Tibial nerve (tissue), 3 donors: ENCODE measurements around the gene MPI.

Experiments
- POLR2A ChIP-seq, 2 donors: fragments of 450-650 bp; IDR thresholded peaks; one replicate each; pipeline ENCODE4 v1.6.1; 2017; ENCODE audit warnings: antibody characterized with exemption in 2 of 2, mild to moderate bottlenecking in 2 of 2, moderate library complexity in 2 of 2
- TF ChIP-seq, protein P1 (sequence below), 5 experiments: fragments of 200-600 bp in 3 of 5; fragments of 450-650 bp in 2 of 5; sonication (generic) in 3 of 5; IDR thresholded peaks; one replicate each; pipeline ENCODE4 v1.5.1; 2016 to 2019; ENCODE audit warnings: antibody characterized with exemption in 5 of 5, mild to moderate bottlenecking in 3 of 5, moderate library complexity in 2 of 5

DNA sequence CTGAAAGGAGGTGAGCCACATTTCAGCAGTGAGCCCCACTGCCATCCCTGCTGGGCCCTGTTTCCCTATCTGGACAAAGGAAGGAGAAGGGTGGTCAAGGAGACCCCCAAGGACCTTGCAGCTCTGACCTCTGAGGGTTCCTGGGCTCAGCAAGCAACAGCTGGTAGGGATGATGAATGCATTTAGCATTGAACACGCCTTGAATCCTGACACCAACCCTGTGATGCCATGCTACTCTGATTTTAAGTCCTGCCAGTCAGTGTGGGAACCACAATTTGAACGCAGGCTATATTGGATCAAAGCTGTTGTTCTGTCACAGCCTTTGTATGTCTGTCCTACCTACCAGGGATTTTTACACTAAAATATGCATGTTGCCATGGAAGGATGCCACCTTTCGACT, 6.5 kb downstream of the MPI start:
- TF ChIP-seq, protein P1, sequence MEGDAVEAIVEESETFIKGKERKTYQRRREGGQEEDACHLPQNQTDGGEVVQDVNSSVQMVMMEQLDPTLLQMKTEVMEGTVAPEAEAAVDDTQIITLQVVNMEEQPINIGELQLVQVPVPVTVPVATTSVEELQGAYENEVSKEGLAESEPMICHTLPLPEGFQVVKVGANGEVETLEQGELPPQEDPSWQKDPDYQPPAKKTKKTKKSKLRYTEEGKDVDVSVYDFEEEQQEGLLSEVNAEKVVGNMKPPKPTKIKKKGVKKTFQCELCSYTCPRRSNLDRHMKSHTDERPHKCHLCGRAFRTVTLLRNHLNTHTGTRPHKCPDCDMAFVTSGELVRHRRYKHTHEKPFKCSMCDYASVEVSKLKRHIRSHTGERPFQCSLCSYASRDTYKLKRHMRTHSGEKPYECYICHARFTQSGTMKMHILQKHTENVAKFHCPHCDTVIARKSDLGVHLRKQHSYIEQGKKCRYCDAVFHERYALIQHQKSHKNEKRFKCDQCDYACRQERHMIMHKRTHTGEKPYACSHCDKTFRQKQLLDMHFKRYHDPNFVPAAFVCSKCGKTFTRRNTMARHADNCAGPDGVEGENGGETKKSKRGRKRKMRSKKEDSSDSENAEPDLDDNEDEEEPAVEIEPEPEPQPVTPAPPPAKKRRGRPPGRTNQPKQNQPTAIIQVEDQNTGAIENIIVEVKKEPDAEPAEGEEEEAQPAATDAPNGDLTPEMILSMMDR (IDR thresholded peaks at IDR 0.05), result no peak
- no peak for TF ChIP-seq POLR2A (IDR thresholded peaks at IDR 0.05)
